Right ventricle myocardium superior (tissue), 1 donor: ENCODE results near the gene SOX15. TPM values are rescaled to one million over a fixed set of nuclear protein-coding genes. Genes with fewer than 3 reads are reported as not detected.
A peak's percentile ranks its signal among the peaks of the same experiment; 100 is the strongest.
"Not testable (repeated sequence)": the region's sequence is repeated elsewhere in the genome, so short reads cannot be mapped to it uniquely, and the experiment has no call there.

Experiments
- ATAC-seq: fragments of 200-7000 bp; cut with Tn5 transposase; one replicate; pipeline ENCODE4 v1.9.1; 2020; ENCODE audit warnings: mild to moderate bottlenecking; ENCODE audit not compliant: poor library complexity
- DNase-seq: peaks from one replicate; pipeline ENCODE4 v3.0.0-alpha.2; 2020
- intact Hi-C: fragments of 100-400 bp; cut with DNase I; formaldehyde crosslinking; loops from one replicate; pipeline ENCODE4 v1.11.2; 2022
- total RNA-seq: library from RNA; stranded (reverse); fragmentation: NEBNext Ultra II Directional; extraction: Animal tissue kit (Norgen Biotek cat#: 25700); gene quantifications from one replicate; pipeline ENCODE4 v1.2.1, GENCODE V29; 2021
- donor health status: DM: no; HTN: yes; CAD: no; lungs with severe emphysema.

Gene SOX15
- total RNA-seq, 1 donor from 2014 or later, result 0.91 TPM

DNA sequence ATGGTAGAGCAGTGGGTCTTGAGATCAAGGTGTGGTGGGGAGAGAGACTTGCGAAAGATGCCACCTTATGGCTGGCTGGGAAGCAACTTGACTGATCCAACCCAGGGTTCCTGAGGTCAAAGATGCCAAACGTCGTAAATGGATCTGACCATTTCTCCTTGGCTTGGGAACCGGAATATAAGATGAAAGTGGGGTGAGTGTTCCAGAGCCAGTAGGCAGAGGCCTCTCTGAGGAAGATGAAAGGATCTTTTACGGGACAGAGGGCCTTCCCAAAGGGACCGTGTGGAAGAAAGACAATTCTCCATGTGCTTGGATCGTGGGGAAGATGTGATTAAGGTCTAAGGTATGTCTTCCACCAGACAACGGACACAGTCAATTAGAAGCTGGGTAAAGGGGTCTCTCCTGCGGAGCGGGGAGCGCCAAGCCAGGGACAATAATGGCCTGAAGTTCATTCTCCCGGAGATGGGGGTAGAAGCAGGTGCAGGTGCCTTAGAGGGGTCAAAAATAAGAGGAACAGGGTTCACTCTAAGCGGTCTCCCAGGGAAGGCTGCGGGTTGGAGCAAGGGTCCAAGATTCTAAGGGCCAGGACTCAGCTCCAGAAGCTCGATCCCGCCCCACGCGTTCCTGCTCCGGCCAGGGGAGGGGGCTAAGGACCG, 24.0 kb upstream of the SOX15 start:
- ATAC-seq (no peak), DNase-seq (no peak)
- intact Hi-C loops, result no loop called here

DNA sequence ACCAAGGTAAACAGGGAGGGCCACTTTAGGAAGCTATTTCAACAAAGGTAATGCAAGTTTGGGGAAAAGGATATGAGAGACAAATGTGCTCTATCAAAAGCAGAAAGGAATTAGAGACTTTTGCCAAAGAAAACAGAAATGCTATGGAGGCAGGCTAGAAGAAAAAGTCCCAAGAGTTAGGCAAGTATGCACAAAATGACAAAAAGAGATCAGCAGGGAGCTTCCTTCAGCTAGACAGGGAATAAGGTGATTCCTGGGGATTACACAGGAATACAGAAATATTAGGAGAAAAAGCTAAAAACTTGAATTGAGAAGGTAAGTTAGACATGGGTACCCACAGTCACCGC, 22.4 kb upstream of the SOX15 start:
- intact Hi-C loops, result no loop called here
- DNase-seq, result no peak
- ATAC-seq, result no peak

GRCh38 chr17:7611635-7612293, 21.9 kb upstream of the SOX15 start:
- DNase-seq, result no peak
- intact Hi-C loops, result no loop called here
- ATAC-seq, result no peak

DNA sequence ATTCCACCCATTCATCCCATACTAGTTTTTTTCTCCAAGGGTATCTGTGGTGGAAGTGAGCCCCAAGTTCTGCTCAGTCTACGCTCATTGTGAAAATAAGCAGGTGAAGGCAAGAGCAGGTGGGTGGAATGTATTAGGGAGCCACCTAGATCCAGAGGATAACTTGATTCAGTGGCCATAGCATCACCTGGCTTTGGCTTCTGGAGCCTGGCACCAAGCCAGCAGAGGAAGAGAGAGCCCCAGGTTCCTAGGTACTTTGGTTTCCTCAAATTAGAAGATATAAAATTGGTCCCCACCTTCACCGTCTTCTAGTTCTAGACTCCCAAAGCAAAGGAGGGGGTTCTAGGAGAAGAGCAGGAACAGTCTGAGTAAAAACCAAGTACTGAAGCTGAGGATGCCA, 20.7 kb upstream of the SOX15 start:
- DNase-seq (no peak), ATAC-seq (no peak)
- intact Hi-C loops, result no loop called here

- peak; percentile 94 for ATAC-seq
- intact Hi-C loops, result no loop called here
- DNase-seq, result no peak
These were observed 16.4 kb upstream of the SOX15 start for GRCh38 chr17:7606280-7606679.

DNA sequence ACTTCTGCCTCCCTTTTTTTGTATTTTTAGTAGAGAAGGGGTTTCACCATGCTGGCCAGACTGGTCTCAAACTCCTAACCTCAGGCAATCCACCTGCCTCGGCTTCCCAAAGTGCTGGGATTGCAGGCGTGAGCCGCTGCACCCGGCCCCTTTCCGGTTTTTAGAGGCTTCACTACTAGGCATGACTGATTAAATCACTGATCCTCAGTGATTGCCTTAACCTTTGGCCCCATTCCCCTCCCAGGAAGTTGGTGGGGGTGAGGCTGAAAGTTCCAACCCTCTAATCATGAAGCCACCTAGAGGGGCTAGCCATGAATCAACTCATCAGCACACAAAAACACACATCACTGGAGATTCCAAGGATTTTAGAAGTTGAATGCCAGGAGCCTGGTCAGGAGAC, 7.7 kb upstream of the SOX15 start:
- not testable (repeated sequence) for DNase-seq

GRCh38 chr17:7593296-7593695, 3.4 kb upstream of the SOX15 start:
- ATAC-seq (no peak), DNase-seq (no peak)
- intact Hi-C loops, result no loop called here

More for the DNA sequence above, 7.7 kb upstream of the SOX15 start:
- intact Hi-C loops, ATAC-seq: not testable (repeated sequence)

DNA sequence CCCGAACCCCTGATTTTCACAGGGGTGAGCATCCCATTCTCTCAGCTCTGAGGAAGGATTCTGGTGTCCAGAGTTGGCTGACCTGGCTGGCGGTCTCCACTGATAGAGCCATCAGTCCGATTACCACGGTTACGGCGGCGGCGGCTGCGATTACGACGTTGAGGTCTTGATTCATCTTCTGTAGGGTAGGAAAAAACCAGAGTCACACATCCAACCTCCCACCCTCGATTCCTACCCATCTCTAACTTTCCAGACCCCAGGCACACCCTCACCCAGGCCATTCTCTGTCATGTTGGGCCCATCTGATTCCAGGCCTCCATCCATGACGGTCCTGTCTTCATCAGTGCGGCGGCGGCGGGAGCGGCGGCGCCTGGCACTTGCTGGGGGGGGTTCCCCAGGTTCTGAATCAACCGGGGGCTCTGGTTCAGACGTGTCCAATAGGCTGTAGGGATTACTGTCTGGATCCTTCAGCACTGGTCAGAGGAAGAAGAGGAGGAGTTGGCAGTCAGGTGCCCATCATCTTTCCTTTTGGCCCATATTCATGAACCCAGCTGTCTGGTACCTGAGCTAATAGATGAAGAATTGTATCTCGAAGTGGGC, 2.6 kb upstream of the SOX15 start:
- ATAC-seq (no peak), DNase-seq (no peak)
- intact Hi-C loops, result no loop called here

DNA sequence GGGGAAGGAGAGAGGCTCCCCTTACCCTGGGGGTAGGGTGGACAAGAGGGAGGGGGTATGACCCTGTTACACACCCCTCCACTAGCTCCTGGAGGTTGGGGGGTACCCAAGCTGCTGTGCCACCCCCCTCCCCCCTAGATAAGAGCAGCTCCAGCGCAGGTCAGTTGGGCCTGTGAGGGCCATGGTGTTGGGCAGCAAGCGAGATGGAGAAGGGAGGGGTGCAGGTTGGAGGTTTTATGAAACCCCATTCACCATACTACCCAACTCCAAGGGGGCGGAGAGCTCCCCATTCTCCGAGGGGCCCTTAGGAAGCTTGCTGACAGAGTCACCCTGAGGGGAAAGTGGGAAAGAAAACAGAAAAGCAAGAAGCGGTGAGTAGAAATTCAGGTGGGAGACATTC, 1.7 kb upstream of the SOX15 start:
- DNase-seq (no peak), ATAC-seq (no peak)
- intact Hi-C loops, result no loop called here

DNA sequence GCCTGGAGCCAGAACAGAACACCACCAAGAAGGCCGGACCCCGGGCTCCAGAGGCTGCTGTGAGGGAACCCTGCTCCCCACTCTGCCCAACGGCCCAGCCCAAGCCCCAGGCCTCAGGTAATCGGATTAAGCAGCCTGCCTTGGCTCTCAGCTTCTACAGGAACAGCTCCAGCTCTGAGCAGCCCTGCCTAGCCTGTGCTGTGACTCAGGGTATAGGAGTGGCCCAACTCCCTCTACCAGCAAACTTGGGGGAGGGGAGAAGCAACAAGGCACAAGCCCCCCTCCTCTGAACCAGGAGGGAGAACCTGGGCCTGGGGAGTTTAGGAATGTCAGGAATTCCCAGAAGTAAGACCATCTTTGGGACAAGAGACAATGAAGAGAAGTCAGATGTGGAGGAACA, 849 bp upstream of the SOX15 start:
- ATAC-seq (no peak), DNase-seq (no peak)
- intact Hi-C loops, result no loop called here

GRCh38 chr17:7589204-7589868, 558 bp downstream of the SOX15 start:
- ATAC-seq, result peak; percentile 88
- intact Hi-C loops, result no loop called here
- DNase-seq, result peak; percentile 93

DNA sequence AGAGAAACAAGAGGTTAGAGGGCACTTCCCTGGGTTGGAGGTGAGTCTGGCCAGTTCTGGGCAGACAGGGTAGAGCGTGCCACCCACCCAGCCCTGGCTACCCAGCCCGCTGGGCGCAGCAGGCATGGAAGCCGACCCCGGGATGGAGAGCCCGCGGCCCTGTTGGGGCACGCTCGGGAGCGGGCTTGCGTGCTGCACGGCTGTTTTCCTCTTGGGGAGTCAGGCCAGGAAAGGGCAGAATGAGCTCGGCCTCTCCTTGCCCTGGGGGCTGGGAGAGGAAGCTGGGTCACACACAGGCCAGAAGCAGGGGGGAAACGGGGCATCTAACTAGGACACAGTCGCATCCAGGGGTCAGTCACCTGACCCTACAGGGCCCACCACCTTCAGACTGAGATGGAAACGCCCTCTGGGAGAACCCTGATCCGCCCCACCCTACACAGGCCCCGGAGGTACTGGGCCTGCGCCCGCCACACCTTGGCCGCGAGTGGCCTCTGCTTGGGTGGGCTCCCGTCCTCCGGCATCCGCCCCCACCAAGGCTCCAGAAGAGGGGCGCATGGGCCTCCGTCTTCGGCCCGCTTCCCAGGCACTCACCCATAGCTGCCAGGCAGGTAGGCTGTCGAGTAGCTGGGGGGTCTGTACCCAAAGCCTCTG, 1.2 kb downstream of the SOX15 start:
- intact Hi-C loops, result no loop called here
- ATAC-seq, result peak; percentile 7
- DNase-seq, result no peak

GRCh38 chr17:7587420-7588151, 2.3 kb downstream of the SOX15 start:
- no peak for DNase-seq
- intact Hi-C loops, result no loop called here
- ATAC-seq, result no peak

DNA sequence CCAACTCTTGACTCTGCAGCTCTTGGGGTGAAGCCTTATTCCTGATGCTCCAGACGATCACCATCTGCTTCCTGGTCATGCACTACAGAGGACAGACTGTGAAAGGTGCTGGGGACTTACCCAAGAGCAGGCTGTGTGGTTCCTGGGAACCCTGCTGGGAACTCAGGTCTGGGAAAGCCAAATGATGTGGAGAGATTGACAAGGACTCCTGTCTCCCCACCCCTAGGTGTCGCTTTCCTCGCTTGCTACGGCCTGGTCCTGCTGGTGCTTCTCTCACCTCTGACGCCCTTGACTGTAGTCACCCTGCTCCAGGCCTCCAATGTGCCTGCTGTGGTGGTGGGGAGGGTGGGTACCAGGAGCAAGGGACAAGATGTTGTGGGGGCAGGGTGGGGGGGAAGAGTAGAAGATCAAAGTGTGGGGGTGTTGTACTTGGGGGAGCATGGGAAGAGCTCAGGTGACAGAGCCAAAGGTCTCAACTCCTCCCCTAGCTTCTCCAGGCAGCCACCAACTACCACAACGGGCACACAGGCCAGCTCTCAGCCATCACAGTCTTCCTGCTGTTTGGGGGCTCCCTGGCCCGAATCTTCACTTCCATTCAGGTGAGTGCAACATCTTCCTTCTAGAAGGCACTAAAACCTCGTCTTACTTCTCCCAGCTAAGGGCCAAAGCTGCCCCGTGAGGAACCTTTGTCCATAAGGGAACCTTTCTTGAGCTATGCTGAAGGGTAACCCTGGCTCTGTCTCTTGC, 3.0 kb downstream of the SOX15 start:
- DNase-seq (no peak), ATAC-seq (no peak)
- intact Hi-C loops, result no loop called here

- intact Hi-C loops, result loop anchor here (5.0 kb wide), 1 partner anchor 141 kb away; no protein-coding TSS in a partner anchor
- ATAC-seq, result peak; percentile 92
- peak; percentile 98 for DNase-seq
These were observed 6.4 kb downstream of the SOX15 start, which contains the start of gene MPDU1 for GRCh38 chr17:7583253-7584109. MPDU1 (plus strand) TSS chr17:7583852; CDS start chr17:7583863, 11 bp downstream.

GRCh38 chr17:7582396-7583252, 7.3 kb downstream of the SOX15 start:
- DNase-seq (no peak), ATAC-seq (no peak)
- intact Hi-C loops, result loop anchor here (5.0 kb wide), 1 partner anchor 140 kb away; no protein-coding TSS in a partner anchor
